NCI-H526 treated with DMSO at 0.1 percent for 48 hours (cell line): Measurements from ENCODE around the gene NUP133.
"Not testable (repeated sequence)": the region's sequence is repeated elsewhere in the genome, so short reads cannot be mapped to it uniquely, and the experiment has no call there.

ENCODE experiments used
- DNase-seq: peaks from one replicate; lab custom pipeline; 2025; lab: John Stamatoyannopoulos, UW

The NUP133 gene

GRCh38 chr1:229509576-229509975, 1.4 kb upstream of the NUP133 start:
- no peak for DNase-seq

- DNase-seq, result no peak
These were observed 739 bp upstream of the NUP133 start for GRCh38 chr1:229508823-229509337.

- no peak for DNase-seq
These were observed 639 bp downstream of the NUP133 start for GRCh38 chr1:229507502-229507901.

- no peak for DNase-seq
These were observed 1.5 kb downstream of the NUP133 start for GRCh38 chr1:229506633-229507032.

- no peak for DNase-seq
These were observed 12.4 kb downstream of the NUP133 start for GRCh38 chr1:229495782-229496181.

- DNase-seq, result no peak
These were observed 21.0 kb downstream of the NUP133 start for GRCh38 chr1:229487181-229487580.

GRCh38 chr1:229485318-229485717, 22.8 kb downstream of the NUP133 start:
- no peak for DNase-seq

GRCh38 chr1:229482511-229482910, 25.6 kb downstream of the NUP133 start:
- no peak for DNase-seq

- DNase-seq, result no peak
These were observed 27.6 kb downstream of the NUP133 start for GRCh38 chr1:229480495-229480894.

GRCh38 chr1:229479660-229480399, 28.3 kb downstream of the NUP133 start:
- no peak for DNase-seq

- no peak for DNase-seq
These were observed 29.3 kb downstream of the NUP133 start for GRCh38 chr1:229478852-229479251.

- DNase-seq, result not testable (repeated sequence)
These were observed 32.3 kb downstream of the NUP133 start for GRCh38 chr1:229475859-229476258.

GRCh38 chr1:229474509-229474908, 33.6 kb downstream of the NUP133 start:
- DNase-seq, result no peak

GRCh38 chr1:229471175-229471574, 37.0 kb downstream of the NUP133 start:
- DNase-seq, result no peak

GRCh38 chr1:229470406-229471043, 37.6 kb downstream of the NUP133 start:
- DNase-seq, result no peak

- no peak for DNase-seq
These were observed 41.3 kb downstream of the NUP133 start for GRCh38 chr1:229466887-229467286.

- no peak for DNase-seq
These were observed 43.5 kb downstream of the NUP133 start for GRCh38 chr1:229464672-229465071.

- DNase-seq, result no peak
These were observed 47.0 kb downstream of the NUP133 start for GRCh38 chr1:229461032-229461668.

- DNase-seq, result no peak
These were observed 48.3 kb downstream of the NUP133 start for GRCh38 chr1:229459815-229460214.

GRCh38 chr1:229457436-229457835, 50.7 kb downstream of the NUP133 start:
- DNase-seq, result no peak

GRCh38 chr1:229456016-229456415, 52.1 kb downstream of the NUP133 start:
- DNase-seq, result no peak

- no peak for DNase-seq
These were observed 54.1 kb downstream of the NUP133 start for GRCh38 chr1:229454056-229454455.
